Adrenal gland (tissue), 12 donors: ENCODE results near the gene IDH3G. TPM values are rescaled to one million over a fixed set of nuclear protein-coding genes. Genes with fewer than 3 reads are reported as not detected.

Experiments used
- DNase-seq, 7 donors: peaks; one replicate each; pipeline ENCODE4 v3.0.0-alpha.2; 2019 to 2020
- H3K27ac ChIP-seq, 5 donors: fragments of 200-600 bp; sonication (generic) in 4 of 5; 1 replicate in 3 of 5; 2 replicates in 2 of 5; pipeline versions ENCODE4 v1.5.1 to v1.8.0; 2016 to 2020; ENCODE audit warnings: mild to moderate bottlenecking in 1 of 5
- H3K27me3 ChIP-seq: fragments of 200-600 bp; 2 replicates; pipeline ENCODE4 v1.8.0; 2021
- H3K36me3 ChIP-seq, 2 donors: fragments of 200-600 bp; replicated peaks in 1 of 2; 1 replicate in 1 of 2; 2 replicates in 1 of 2; pipeline versions ENCODE4 v1.5.1 to v1.8.0; 2018 to 2022
- H3K4me1 ChIP-seq, 2 donors: fragments of 200-600 bp; replicated peaks in 1 of 2; 1 replicate in 1 of 2; 2 replicates in 1 of 2; pipeline versions ENCODE4 v1.5.1 to v1.8.0; 2018 to 2021
- H3K4me3 ChIP-seq, 4 donors: fragments of 200-600 bp; sonication (generic) in 3 of 4; one replicate each; pipeline ENCODE4 v1.5.1; 2016 to 2018
- H3K9me3 ChIP-seq, 3 donors: fragments of 200-600 bp; sonication (generic) in 1 of 3; replicated peaks in 1 of 3; 1 replicate in 2 of 3; 2 replicates in 1 of 3; pipeline versions ENCODE4 v1.5.1 to v1.8.0; 2016 to 2021
- POLR2A ChIP-seq, 2 donors: fragments of 450-650 bp; IDR thresholded peaks; one replicate each; pipeline ENCODE4 v1.6.1; 2017; ENCODE audit warnings: antibody characterized with exemption in 2 of 2, mild to moderate bottlenecking in 2 of 2, moderate library complexity in 1 of 2
- WGBS, 4 donors: extraction: QIAGEN DNeasy Blood & Tissue Kit in 2 of 4; methylation state at CpG; one replicate each; pipeline versions ENCODE4 v1.1.5 to v1.1.7; 2013 to 2017; 5-methylcytosine and 5-hydroxymethylcytosine counted together
- intact Hi-C, 2 donors: fragments of 100-400 bp; cut with DNase I; formaldehyde crosslinking; loops; one replicate each; pipeline versions ENCODE4 v1.14.1 to v1.15.0; 2022 to 2023
- polyA plus RNA-seq, 3 donors: library from polyadenylated mRNA; stranded (reverse); fragments of 200-250 nt in 2 of 3; fragments of 350-450 nt in 1 of 3; fragmentation: Illumina TruSeq in 1 of 3; extraction: RNeasy Lipid Tissue Mini Kit (QIAGEN cat#74804) in 1 of 3; gene quantifications; one replicate each; pipeline ENCODE4 v1.2.3, GENCODE V29; 2013 to 2014
- total RNA-seq, 9 donors: library from RNA; depleted of rRNA in 4 of 9; stranded (reverse); fragments of >200 nt in 4 of 9; fragments of 120-200 nt in 1 of 9; fragmentation: NEBNext Ultra II Directional in 1 of 9; extraction: Animal tissue kit (Norgen Biotek cat#: 25700) in 1 of 9; gene quantifications; one replicate each; pipeline versions ENCODE4 v1.1.0 to v1.2.4, GENCODE V29; 2013 to 2023
- TF ChIP-seq, protein P1 (sequence below), 6 experiments: fragments of 450-650 bp in 4 of 6; fragments of 200-600 bp in 2 of 6; sonication (generic) in 1 of 6; IDR thresholded peaks; 1 replicate in 5 of 6; 2 replicates in 1 of 6; pipeline versions ENCODE4 v1.5.1 to v1.8.0; 2016 to 2021; ENCODE audit warnings: antibody characterized with exemption in 6 of 6, mild to moderate bottlenecking in 2 of 6, moderate library complexity in 1 of 6
- donor health status: healthy with polysubstance abuse.
- donor health status: Bipolar disorder and iron deficiency.
- donor health status: DM: yes; HTN: yes; CAD: no.
- donor health status: DM: no; HTN: no; CAD: no.
- donor health status: DM: no; HTN: no; CAD: no.
- donor health status: DM: yes; HTN: yes; CAD: no.

IDH3G gene
- total and polyA plus RNA-seq, 12 donors: 68.4 to 144 (median 85.2) TPM

DNA sequence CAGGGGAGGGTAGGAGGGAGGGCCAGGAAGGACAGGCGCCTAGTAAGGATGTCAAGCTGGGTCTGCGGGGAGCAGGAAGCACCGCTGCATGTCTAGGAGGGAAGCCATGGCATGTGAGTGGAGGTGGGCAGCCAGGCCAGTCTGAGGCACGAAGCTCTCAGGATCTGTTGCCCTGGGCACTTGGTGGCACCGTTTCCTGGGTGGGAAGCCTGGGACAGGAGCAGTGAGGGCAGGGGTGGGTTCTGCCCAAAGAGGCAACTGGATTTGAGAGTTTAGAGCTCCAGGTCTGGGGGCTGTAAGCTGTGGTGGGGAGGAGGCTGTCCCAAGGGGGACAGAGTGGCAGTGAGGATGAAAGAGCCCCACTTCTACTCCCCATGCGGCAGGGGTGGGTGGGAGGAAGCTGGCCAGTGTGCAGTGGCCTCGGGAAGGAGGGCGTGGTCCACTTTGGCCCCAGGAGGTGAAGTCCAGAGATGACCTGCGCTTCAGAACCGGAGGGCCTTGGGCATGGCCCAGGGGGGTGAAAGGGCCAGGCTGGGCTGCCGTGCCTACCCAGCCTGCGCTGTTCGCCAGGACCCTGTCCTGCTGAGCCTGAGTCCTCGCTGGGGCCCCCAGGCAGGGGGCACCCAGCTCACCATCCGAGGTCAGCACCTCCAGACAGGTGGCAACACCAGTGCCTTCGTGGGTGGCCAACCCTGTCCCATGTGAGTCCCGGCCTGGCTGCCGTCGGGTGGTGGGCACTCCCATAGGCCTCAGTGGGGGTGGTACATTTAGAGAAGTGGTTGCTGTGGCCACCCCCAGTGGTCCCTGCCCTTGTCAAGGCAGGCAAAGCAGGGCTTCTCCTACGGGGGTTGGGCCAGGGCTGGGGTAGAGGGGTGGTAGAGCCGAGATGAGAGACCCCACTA lies 21.6 kb downstream of the IDH3G start:
- TF ChIP-seq POLR2A (IDR thresholded peaks at IDR 0.05): no peak
- TF ChIP-seq, protein P1, sequence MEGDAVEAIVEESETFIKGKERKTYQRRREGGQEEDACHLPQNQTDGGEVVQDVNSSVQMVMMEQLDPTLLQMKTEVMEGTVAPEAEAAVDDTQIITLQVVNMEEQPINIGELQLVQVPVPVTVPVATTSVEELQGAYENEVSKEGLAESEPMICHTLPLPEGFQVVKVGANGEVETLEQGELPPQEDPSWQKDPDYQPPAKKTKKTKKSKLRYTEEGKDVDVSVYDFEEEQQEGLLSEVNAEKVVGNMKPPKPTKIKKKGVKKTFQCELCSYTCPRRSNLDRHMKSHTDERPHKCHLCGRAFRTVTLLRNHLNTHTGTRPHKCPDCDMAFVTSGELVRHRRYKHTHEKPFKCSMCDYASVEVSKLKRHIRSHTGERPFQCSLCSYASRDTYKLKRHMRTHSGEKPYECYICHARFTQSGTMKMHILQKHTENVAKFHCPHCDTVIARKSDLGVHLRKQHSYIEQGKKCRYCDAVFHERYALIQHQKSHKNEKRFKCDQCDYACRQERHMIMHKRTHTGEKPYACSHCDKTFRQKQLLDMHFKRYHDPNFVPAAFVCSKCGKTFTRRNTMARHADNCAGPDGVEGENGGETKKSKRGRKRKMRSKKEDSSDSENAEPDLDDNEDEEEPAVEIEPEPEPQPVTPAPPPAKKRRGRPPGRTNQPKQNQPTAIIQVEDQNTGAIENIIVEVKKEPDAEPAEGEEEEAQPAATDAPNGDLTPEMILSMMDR (IDR thresholded peaks at IDR 0.05): no peak
- DNase-seq: no peak
- Histone ChIP-seq H3K4me1 (no peaks in the 10 kb centered on the region), H3K36me3 (peaks cover 0 to 16% of the 10 kb centered on the region in 2 donors), H3K9me3 (no peaks in the 10 kb centered on the region), H3K27ac (no peak overlapping the region), H3K27me3 (no peaks in the 10 kb centered on the region), H3K4me3 (no peak overlapping the region)
- intact Hi-C loops: no loop called here
- WGBS, 4 donors: 77 to 88% (median 82%) methylated on average over 2 to 21 of the region's 21 CpGs

DNA sequence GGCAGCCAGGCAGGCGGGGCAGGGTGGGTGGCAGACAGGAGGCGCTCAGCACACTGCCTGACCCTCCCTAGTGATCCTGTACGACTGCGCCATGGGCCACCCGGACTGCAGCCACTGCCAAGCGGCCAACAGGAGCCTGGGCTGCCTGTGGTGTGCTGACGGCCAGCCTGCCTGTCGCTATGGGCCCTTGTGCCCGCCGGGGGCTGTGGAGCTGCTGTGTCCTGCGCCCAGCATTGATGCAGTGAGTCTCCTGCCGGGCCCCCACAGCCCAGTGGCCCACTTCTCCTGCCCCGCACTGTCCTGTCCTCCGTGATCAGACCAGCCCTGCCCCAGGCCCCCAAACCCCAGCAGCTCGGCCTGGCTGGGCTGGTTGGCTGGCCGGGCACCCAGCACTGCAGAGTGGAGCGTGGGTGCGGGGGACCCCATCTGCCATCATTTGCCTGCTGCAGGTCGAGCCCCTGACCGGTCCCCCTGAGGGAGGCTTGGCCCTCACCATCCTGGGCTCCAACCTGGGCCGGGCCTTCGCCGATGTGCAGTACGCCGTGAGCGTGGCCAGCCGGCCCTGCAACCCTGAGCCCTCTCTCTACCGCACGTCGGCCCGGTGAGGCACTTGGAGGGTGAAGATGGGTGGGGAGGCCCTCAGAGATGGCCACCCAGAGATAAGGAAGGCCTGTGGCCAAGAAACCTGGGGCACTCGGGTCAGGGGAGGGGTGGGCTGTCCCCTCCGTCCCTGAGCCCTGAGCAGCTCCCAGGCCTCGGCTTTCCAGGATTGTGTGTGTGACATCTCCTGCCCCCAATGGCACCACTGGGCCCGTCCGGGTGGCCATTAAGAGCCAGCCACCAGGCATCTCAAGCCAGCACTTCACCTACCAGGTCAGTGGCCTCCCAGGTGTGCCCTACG lies 22.5 kb downstream of the IDH3G start:
- Histone ChIP-seq H3K27me3 (no peaks in the 10 kb centered on the region), H3K9me3 (no peaks in the 10 kb centered on the region), H3K4me3 (no peak overlapping the region), H3K27ac (no peak overlapping the region), H3K36me3 (peaks cover 0 to 16% of the 10 kb centered on the region in 2 donors), H3K4me1 (no peaks in the 10 kb centered on the region)
- TF ChIP-seq POLR2A (IDR thresholded peaks at IDR 0.05): no peak
- TF ChIP-seq, protein P1 (IDR thresholded peaks at IDR 0.05): no peak
- DNase-seq: no peak
- WGBS, 4 donors: 85 to 95% (median 90%) methylated on average over 3 to 37 of the region's 37 CpGs; no CpG with 5 or more reads in 1 of the 4 donors
- intact Hi-C loops: no loop called here

GRCh38 chrX:153770601-153771414 lies 23.4 kb downstream of the IDH3G start:
- Histone ChIP-seq H3K4me3 (no peak overlapping the region), H3K4me1 (peaks cover 0 to 4% of the 10 kb centered on the region in 2 donors), H3K9me3 (no peaks in the 10 kb centered on the region), H3K27me3 (no peaks in the 10 kb centered on the region), H3K36me3 (peaks cover 0 to 16% of the 10 kb centered on the region in 2 donors), H3K27ac (no peak overlapping the region)
- 79 to 90% (median 87%) methylated on average over 8 to 18 of the region's 18 CpGs; no CpG with 5 or more reads in 1 of the 4 donors for WGBS, 4 donors
- DNase-seq: peak in 1 of 7 donors; percentile 10
- intact Hi-C loops: no loop called here
- TF ChIP-seq, protein P1 (IDR thresholded peaks at IDR 0.05): no peak
- TF ChIP-seq POLR2A (IDR thresholded peaks at IDR 0.05): no peak
